Suppressor macrophage treated with lipopolysaccharide for 4 hours (primary cell): ENCODE measurements around the gene TXNIP.

Source experiments
- DNase-seq: peaks from one replicate; pipeline ENCODE4 v3.0.0-alpha.2; 2020

The TXNIP gene

DNA sequence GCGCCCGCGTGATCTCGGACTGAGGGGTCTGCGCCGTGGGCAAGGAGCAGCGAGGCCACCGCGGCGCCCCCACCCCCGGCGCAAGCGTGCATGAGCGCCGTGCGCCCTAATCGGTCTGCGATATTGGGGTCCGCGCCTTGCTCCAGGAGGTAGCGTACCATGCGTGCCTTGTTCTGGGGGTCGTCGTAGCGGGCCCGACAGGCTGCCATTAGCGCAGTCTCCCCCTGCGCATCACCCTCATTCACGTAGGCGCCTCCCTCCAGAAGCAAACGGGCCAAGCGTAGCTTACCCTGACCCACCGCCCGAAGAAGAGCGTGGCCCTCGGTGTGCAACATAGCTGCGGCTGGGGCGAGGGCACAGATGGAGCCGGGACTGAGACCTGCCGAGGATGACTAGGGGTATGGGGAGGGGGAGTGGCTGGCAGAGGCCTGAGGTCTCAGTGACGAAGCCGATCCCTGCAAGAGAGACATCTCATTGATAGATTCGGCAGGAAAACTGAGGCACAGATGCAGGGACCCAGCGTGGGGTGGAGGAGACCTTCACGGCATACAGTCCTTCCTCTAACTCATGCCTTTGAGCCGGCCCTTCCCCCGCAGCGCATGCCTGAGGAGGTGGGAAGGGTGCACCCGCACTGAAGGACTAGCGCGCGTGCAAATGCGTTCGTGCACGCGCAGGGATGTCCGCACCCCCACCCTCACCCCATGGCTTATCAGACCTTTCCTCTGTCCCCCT is 34.8 kb downstream of the TXNIP start:
- DNase-seq, result no peak

DNA sequence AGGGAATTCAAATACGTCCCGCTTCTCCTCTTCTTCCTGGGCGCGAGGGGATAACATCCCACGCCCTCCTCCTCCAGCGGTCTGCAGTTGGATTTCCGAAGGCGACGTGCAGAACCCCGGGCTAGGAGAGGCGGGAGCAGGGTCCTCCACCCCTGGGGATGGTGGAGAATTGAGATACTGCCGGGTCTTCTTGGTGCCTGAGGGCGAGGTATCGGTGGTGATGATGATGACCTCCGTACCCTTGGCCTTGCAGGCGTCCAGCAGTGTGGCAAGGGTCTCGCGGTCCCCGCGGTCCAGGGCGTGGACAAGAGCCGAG is 35.3 kb downstream of the TXNIP start:
- DNase-seq, result no peak

DNA sequence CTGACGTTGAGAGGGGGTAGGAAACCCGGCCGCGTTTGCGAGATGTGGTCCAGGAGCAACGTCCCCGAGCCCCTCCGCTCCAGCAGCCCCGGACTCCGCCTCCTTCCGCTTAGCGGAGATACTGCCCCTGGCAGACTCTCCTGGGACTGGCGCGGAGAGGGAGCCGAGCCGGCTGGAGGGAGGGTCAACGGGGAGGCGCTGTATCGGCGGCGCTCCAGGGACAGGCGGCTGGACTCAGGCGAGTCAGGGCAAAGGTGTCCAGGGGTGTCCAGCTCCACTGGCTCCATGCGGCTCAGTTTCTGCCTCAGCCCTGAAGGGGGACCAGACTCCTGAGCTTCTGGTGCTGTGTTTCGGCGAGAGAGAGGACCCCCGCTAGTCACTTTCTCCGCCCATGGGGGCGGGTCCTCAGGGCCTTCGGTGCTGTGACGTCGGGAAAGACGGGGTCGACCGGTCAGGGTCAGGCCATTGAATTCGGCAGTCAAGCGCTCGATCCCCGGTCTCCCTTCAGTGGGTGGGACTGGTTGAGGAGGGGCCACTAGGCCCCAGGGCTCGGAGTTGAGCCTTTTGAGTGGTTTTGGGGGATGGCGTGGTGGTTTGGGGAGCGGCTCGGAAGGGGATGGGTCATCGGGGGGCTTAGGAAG is 35.8 kb downstream of the TXNIP start:
- DNase-seq, result peak; percentile 64

DNA sequence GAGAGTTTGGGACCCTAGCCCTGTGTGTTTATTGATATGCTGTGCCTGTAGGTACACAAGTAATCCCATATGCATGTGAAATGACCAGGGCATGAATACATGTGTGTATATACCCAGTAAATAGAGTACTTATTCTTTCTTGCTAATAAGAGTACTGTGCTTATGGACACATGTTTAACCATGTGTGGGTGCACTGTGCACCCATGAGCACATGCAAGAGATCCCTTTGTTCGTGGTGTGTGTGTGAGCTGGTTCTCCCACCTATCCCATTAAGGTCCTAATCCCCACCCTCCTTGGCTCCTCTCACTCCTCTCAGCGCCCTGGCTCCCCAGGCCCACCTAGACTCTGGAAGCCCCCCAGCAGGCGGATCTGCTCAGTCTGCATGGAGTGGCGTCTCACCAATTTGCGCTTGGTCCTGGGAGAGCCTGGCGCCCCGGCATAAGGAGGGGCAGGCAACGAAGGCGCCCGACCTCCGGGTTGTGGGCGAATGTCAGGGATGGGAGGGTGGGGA is 36.4 kb downstream of the TXNIP start:
- no peak for DNase-seq

DNA sequence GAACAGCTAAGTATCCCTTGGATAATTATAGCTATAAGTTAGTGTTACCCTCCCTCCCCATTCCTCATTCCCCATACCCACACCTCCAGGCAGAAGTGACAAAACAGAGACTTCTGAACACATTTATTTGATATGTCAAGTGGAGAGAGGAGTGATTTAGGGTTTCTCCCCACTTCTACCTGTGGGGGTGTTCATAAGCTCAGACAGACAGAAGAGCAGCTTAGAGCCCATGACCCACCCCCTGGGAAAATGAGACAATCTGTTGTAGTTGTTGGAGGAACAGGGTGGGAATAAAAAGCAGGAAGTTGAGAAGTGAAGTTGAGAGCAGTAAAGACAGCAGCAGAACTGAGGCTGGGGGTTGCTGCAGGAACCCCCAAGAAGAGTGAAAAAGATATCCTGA is 37.0 kb downstream of the TXNIP start:
- no peak for DNase-seq

DNA sequence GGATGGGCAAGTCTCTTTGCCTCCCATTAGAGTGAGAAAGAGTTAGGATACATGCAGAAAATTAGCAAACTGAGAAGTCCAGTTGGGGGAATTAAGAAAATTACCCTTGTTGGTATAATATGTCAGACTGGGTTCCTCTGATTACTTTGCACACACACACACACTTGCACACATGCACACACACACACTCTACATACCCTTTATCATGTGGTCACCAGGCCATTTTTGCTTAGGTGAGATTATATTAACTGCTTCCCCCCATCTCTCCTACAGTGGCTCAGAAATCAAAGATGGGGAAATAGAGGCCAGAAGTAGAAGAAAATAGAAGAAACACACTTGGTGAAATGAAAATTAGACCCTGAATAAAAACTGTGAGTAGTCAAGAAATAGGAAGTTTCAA is 37.6 kb downstream of the TXNIP start:
- DNase-seq, result no peak

DNA sequence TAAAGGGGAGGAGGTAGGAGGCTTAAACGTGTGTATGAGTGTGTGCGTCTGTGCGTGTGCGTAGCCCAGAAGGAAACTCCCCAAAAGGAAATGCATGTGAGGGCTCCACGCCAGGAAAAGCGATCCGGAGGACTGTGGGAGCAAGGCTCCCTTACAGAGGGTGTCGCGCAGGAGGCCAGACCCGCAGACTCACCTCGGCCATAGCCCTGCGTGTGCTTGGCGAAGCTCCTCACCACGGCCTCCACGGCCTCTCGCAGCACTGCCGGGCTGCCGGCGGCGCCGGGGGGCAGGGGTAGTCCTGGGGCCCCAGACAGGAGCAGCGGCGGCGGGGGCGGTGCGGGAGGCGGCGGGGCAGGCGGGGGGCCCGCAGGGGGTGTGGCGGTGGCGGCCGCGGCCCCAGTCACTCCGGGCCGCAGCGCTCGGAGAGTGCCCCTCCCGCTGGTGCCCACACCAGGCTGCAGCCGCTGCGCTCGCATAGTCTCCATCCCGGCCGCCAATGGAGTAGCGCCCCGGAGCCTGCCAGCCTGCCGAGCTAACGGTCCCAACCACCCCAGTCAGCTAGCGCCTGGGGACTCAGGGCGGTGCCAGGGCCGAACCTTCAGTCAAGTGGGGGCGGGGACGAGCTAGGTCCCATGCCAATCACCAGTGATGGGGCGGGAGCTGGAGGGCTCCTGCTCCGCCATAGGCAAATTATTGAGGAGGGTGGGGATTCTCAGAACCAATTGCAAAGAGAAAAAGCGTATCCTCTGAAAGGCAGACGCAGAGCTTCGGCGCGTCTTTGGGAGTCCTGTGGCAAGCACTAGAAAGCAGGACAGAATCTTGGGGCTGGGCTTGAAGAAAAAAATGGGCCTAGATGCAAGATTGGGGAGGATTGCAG is 38.7 kb downstream of the TXNIP start, which contains the start of gene LIX1L:
LIX1L (minus strand) TSS at position 575 of the 877 bp plus-strand sequence; CDS start at position 485, 90 bp downstream.
- peak; percentile 97 for DNase-seq

DNA sequence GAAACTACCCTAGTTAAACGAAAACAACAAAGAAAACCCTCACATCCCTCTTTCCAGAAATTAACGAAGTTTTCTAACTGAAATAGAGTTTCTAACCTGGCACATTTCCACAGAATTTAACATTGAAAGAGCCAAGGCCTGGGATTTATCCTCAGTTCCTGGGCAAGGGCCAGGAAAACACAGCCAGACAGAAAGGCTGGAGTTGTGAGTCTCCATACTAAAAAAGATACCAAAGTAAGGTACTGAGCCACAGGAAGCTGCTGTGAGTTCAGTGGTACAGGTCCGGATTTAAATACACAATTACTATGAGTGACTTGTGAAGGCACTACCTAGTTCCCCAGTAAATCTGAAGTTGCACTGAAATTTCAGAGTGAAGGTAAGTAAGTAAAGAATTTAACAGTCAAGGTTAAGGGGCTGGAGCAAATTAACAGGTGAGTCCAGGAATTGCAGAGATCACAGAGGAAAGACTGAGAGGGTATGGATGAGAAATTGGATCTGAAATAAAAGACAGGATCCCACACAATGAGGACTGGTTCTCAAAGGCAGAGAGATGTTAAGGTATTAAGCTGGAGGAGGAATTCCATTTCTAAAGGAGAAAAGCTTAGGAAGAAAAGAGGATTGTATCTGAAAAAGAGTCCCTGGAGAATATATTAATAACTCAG is 39.5 kb downstream of the TXNIP start:
- no peak for DNase-seq

DNA sequence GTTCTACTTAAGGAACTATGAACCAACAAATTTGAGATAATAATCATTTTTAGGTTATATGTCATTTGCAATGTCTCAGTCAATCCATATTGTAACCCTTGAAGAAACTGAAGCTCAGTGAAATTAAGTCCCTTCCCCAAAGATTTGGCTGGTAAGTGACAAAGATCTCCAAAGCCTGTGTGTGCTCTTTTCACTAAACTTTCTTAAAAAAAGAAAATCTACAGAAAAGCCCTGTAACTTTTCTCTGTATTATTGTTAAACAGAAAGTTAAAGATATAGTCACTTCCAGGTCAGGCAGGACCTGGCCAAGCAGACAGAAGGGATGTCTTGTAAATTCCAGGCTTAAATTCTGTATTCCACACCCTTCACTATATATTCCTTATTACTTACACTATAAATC is 40.0 kb downstream of the TXNIP start:
- no peak for DNase-seq

DNA sequence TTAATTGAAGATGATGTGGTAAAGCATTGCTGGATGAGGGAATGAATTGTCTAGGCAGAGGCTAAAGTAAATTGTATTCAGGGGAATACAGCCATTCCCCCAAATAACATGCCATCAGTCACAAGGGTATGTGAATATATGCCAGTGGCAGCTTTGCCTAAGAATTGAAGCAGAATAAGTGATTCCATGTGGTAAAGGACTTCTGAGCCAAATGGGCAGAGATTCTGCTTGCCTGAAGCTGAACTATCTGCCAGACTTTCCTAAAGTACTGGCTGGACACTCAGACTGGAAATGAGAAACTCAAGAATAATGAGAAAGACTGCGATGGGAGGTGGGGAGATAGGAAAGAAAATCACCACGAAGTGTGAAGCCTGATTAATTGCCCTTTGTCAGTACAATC is 40.9 kb downstream of the TXNIP start:
- no peak for DNase-seq

DNA sequence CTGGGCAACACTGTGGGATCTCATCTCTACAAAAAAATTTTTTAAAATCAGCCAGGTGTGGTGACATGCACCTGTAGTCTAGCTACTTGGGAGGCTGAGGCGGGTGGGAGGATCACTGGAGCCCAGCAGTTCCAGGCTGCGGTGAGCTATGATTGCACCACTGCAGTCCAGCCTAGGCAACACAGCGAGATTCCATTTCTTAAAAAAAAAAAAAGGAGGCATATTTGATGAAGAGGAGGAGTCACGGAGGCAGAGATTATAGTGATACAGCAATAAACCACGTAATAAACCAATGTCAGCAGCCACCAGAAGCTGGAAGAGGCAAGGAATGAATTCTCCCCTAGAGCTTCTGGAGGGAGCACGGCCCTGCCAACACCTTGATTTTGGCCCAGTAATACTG is 42.5 kb downstream of the TXNIP start:
- no peak for DNase-seq

DNA sequence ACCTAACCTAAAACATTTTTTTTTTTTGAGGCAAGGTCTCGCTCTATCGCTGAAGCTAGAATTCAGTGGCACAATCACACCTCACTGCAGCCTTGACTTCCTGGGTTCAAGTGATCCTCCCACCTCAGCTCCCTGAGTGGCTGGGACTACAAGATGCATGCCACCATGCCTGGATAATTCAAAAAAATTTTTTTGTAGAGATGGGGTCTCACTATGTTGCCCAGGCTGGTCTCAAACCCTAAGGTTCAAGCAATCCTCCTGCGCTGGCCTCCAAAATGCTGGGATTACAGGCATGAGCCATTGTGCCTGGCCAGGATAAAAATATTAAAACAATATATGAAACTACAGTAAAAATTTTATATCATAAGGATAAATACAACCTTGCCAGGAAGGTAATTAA is 43.5 kb downstream of the TXNIP start:
- no peak for DNase-seq

DNA sequence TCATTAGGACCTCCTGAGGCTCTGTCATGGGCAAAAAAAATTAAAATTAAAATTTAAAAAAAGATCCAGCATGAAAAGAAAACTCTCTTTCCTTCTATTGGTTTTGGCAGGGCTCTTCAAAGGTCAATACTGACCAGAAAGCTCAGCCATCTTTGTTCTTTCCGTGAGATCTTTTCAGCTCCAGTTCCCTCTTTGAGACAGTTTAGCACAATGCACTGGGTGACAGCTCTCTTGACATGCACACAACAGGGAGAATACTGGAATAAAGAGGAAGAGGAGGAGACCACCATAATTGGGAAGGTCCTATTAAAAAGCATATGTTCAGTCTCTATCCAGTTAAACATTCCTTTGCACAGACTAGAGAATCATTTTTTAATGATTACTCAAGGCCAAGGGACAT is 44.9 kb downstream of the TXNIP start:
- DNase-seq, result no peak

DNA sequence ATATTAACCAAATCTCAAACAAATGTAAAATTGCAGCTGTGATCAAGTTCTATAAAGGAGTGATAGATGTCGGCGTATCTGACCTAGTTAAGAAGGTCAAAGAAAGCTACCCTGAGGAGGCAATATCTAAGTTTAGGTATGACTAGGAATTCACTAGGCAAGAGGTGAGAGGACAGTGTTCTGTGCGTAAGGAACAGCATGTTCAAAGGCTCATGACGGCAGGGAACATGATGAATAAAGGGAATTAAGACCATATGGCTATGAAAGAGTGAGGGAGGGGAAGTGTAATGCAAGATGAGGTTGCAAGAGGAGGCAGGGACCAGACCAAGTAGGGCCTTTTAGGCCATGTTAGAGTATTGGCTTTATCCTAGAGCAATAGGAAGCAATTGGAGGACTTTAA is 47.2 kb downstream of the TXNIP start:
- no peak for DNase-seq

DNA sequence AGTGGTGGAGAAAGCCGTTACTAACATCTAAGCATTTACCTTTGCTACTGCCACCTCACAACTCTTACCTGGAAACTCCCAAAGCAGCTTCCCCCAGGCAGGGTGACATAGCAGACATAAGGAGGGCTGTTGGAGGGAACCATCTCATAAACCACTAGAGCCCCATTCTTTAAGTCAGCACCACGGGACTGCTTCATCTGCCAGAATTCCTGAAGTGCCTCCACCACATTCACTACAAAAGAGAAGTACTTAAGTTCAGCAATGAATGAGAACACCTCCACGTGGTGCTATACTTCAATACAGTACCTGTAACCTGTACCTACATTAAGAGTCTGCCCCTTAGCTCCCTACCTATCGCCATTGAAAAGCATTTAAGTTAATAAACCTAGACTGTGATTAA is 48.8 kb downstream of the TXNIP start:
- DNase-seq, result no peak

DNA sequence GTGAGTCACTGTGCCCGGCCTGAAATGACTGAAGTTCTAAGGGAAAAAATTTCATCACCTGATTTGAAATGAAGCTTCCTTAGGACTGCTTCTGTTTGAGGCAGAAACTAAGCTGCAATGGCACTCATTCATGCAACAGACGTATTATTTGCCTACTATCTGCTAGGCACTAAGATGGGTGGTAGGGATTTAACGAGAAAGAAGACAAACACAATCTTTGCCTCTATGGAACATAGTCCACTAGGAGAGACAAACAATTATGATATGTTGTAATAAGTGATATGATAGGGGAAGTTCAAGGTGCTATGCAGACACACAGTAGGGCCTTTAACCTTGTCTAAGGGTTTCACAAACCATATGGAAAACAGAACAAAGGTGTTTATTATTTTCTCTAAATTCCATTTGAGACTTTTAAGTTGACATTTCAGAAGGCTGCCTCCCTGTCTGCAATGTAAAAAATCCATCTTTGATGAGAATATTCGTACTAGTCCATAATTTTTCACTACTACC is 49.8 kb downstream of the TXNIP start:
- DNase-seq, result no peak

DNA sequence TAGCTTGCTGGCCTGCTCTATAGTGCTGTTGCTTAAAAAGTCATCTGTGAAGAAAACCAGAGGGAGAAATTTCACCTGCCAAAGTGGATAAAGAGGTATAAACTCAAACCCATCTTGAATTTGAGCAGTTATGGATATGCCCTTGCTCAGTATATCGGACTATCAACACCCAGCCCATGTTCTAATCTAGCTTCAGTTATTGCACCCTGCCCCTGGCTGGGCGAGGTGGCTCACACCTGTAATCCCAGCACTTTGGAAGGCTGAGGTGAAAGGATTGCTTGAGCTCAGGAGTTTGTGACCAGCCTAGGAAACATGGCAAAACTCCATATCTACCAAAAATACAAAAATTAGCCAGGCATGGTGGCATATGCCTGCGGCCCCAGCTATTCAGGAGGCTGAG is 51.8 kb downstream of the TXNIP start:
- no peak for DNase-seq

DNA sequence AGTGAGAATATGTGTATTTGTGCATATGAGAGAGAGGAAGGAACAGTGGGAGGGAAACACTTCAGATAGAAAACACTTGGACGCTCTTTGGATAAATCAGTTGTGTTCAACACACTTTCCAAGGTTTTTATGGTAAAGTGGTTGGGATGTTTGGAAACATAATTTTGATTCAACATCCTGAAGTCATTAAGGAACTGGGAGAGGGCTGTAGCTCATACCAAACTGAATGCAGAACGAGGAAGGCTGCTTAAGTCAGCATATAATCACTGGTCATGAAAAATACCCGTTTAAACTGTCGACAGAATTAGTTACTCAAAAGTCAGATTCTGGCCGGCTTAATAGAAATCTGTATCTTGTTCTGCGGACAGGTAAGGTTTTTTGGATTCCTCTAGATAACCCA is 53.5 kb downstream of the TXNIP start:
- no peak for DNase-seq
